Naive B cell (primary cell): ENCODE measurements around the gene CROCC. TPM values are rescaled to one million over a fixed set of nuclear protein-coding genes. Genes with fewer than 3 reads are reported as not detected.
A peak's percentile ranks its signal among the peaks of the same experiment; 100 is the strongest.

Source experiments
- ATAC-seq, 2 donors: fragments of 150-1000 bp; cut with Tn5 transposase; 2 replicates each; pipeline ENCODE4 v1.10.0; 2021; ENCODE audit warnings: low read depth in 2 of 2, mild to moderate bottlenecking in 2 of 2, moderate library complexity in 2 of 2
- DNase-seq: peaks from one replicate; pipeline ENCODE4 v3.0.0; 2022
- H3K27ac Mint-ChIP-seq, 6 donors: one replicate each; pipeline ENCODE4 v1.8.0; 2020 to 2022; ENCODE audit warnings: mild to moderate bottlenecking in 6 of 6, mixed read lengths in 6 of 6, moderate library complexity in 5 of 6, inconsistent platforms in 2 of 6
- H3K27me3 Mint-ChIP-seq, 3 donors: one replicate each; pipeline ENCODE4 v1.8.0; 2021 to 2022; ENCODE audit warnings: mixed read lengths in 3 of 3, mild to moderate bottlenecking in 1 of 3
- H3K36me3 Mint-ChIP-seq, 2 donors: one replicate each; pipeline ENCODE4 v1.8.0; 2020 to 2022; ENCODE audit warnings: mixed read lengths in 2 of 2, inconsistent platforms in 1 of 2, mild to moderate bottlenecking in 1 of 2
- H3K4me1 Mint-ChIP-seq, 3 donors: one replicate each; pipeline ENCODE4 v1.8.0; 2020 to 2022; ENCODE audit warnings: mixed read lengths in 3 of 3, inconsistent platforms in 1 of 3, mild to moderate bottlenecking in 1 of 3, moderate library complexity in 1 of 3
- H3K4me3 Mint-ChIP-seq, 8 donors: one replicate each; pipeline ENCODE4 v1.8.0; 2020 to 2022; ENCODE audit warnings: mild to moderate bottlenecking in 8 of 8, mixed read lengths in 8 of 8, moderate library complexity in 8 of 8, inconsistent platforms in 2 of 8
- H3K9me3 Mint-ChIP-seq, 7 donors: one replicate each; pipeline ENCODE4 v1.8.0; 2020 to 2022; ENCODE audit warnings: mixed read lengths in 7 of 7, mild to moderate bottlenecking in 5 of 7, inconsistent platforms in 2 of 7, moderate library complexity in 1 of 7
- polyA plus RNA-seq, 6 donors: library from polyadenylated mRNA; unstranded; fragments of 300-500 nt; fragmentation: Illumina TruSeq; gene quantifications; one replicate each; pipeline ENCODE4 v1.2.3, GENCODE V29; 2021; ENCODE audit warnings: low read depth in 6 of 6

CROCC gene
- polyA plus RNA-seq, 6 donors from 2014 or later: 1.4 to 4.0 (median 2.3) TPM

DNA sequence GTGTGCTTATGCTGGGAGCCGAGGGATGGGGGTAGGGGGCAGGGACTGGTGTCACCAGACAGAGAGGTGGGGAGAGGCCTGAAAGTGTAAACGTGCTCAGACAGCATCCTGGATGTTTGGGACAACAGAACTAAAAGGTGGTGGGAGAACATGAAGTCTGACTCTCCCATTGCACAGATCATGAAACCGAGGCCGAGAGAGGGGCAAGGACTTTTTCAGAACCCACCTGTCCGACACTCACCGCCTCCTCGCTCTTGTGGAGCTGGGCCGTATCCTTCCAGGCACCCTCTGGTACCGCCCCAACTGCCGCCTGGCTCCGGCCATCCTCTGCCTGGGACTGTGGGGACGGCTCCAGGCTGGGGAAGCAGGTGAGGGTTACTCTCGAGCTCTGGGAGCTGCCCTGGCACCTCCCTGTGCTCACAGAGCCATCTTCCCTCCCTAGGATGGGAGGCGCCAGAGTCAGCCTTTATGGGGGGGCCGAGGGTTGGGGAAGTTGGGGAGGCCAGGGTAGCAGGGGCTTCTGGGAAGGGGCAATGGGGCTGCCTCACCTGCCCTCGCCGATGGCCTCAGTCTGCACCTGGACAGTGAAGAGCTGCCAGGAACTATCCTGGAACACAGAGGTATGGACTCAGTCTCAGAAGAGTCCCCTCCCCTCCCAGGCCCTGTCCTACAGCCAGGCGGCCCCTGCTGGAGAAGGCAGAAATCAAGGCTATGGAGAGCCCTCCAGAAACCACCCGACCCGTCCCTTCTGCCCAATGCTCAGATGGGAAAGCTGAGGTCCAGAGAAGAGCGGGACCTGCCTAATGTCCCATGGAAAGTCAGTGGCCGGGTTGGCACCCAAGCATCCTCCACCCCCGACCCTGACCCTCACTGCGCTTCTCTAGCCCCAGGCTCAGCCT lies 83.0 kb downstream of the CROCC start:
- Mint-ChIP-seq H3K27me3 (no peaks in the 10 kb centered on the region), H3K9me3 (no peaks in the 10 kb centered on the region), H3K27ac (no peak overlapping the region), H3K4me3 (no peak overlapping the region), H3K36me3 (peaks cover 0 to 10% of the 10 kb centered on the region in 2 donors), H3K4me1 (peaks cover 2 to 7% (median 3%) of the 10 kb centered on the region in 3 donors)
- ATAC-seq (no peak), DNase-seq (no peak)

DNA sequence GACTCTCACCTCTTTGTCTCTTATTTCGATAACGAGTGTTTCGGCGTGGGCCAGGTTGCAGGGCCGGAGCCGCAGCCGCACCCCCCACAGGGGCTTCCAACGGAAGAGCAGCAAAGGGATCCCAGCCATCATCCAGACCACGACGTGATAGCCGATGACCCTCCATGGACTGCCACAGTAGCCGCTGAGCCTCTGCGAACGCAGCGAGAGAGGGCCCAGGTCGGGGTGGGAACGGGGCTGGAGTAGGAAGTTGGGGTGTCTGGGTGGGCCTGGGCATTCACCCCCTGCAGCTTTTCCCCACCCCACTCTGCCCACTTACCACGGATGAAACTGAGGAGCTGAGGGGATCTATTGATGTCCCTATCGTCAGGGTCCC lies 83.6 kb downstream of the CROCC start:
- DNase-seq (no peak), ATAC-seq (no peak)

DNA sequence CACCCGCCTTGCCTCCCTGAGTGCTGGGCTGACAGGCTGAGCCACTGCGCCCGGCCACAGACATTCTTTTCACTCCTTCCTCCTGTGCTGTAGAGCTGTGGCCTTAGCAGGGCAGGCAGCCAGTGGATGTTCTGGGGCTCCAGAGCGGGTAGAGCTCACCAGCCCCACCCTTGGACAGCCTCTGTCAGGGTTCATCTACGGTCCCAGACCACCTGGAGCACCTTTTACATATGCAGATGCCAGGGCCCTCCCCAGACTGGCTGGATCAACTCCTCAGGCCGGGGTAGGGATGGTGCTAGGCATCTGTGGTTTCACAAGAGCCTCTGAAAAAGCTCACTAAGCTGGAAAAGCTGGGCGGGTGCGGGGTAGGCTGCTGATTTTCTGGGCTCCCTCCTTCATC lies 85.4 kb downstream of the CROCC start:
- no peak overlapping the region for H3K4me3 Mint-ChIP-seq
- no peaks in the 10 kb centered on the region for H3K9me3 Mint-ChIP-seq
- ATAC-seq (no peak), DNase-seq (no peak)
- H3K4me1 Mint-ChIP-seq: peaks cover 17 to 25% (median 21%) of the 10 kb centered on the region in 3 donors
- peaks cover 0 to 6% of the 10 kb centered on the region in 2 donors for H3K36me3 Mint-ChIP-seq
- no peak overlapping the region for H3K27ac Mint-ChIP-seq
- no peaks in the 10 kb centered on the region for H3K27me3 Mint-ChIP-seq

More for the DNA sequence above, 83.6 kb downstream of the CROCC start:
- Mint-ChIP-seq H3K4me3 (no peak overlapping the region), H3K36me3 (peaks cover 0 to 6% of the 10 kb centered on the region in 2 donors), H3K9me3 (no peaks in the 10 kb centered on the region), H3K27ac (no peak overlapping the region), H3K4me1 (peaks cover 8 to 14% (median 10%) of the 10 kb centered on the region in 3 donors), H3K27me3 (no peaks in the 10 kb centered on the region)

DNA sequence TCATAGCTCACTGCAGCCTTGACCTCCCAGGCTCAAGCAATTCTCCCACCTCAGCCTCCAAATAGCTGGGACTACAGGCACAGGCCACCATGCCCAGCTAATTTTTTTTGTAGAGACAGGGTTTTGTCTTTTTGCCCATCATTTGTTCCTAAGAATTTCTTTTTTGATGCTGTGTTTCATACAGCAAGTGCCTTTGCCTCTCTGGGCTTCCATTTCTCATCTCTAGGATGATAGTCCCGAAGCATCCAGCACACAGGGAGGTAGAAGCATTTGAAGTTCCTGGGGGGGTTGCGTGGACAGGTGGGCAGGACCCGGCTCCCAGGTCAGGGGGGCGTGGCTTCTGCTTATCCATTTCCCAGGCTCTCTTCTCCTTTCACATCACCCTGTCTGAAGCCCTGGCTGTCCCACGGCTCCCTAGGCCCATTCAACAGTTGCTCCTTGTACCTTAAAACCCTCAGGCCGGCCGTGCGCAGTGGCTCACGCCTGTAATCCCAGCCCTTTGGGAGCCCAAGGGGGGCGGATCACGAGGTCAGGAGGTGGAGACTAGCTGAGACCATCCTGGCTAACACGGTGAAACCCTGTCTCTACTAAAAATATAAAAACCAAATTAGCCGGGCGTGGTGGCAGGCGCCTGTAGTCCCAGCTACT lies 86.6 kb downstream of the CROCC start:
- H3K27me3 Mint-ChIP-seq: no peaks in the 10 kb centered on the region
- no peaks in the 10 kb centered on the region for H3K9me3 Mint-ChIP-seq
- peak overlapping the region in 1 of 6 donors; percentile 81 for H3K27ac Mint-ChIP-seq
- peaks cover 23 to 31% (median 23%) of the 10 kb centered on the region in 3 donors for H3K4me1 Mint-ChIP-seq
- DNase-seq (no peak), ATAC-seq (no peak)
- H3K4me3 Mint-ChIP-seq: peak overlapping the region in 2 of 8 donors; percentile 22 to 25
- H3K36me3 Mint-ChIP-seq: peaks cover 0 to 6% of the 10 kb centered on the region in 2 donors

DNA sequence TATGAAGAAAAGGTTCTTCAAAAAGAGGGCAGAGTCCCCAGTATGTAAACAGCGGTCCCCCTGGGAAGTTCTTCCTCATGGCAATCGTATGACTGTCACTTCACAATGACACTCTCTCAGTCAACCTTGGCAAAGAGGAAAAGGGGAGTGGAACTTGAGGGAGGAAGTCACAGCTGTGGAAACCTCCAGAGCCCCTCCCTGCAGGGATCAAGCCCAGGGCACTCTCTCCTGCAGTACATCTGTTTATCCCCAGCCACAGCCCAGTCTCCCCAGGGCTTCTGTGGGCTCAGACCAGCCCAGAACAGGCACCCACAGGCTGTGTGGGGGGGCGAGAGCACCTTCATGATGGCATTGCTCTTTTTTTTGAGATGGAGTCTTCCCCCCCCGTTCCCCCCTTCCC lies 88.0 kb downstream of the CROCC start:
- H3K4me3 Mint-ChIP-seq: peak overlapping the region; percentile 39 to 93 (median 82)
- peak overlapping the region in 3 of 6 donors; percentile 6 to 75 (median 44) for H3K27ac Mint-ChIP-seq
- H3K4me1 Mint-ChIP-seq: peaks cover 23 to 31% (median 23%) of the 10 kb centered on the region in 3 donors
- DNase-seq (no peak), ATAC-seq (no peak)
- H3K36me3 Mint-ChIP-seq: no peaks in the 10 kb centered on the region
- H3K9me3 Mint-ChIP-seq: no peaks in the 10 kb centered on the region
- H3K27me3 Mint-ChIP-seq: no peaks in the 10 kb centered on the region

DNA sequence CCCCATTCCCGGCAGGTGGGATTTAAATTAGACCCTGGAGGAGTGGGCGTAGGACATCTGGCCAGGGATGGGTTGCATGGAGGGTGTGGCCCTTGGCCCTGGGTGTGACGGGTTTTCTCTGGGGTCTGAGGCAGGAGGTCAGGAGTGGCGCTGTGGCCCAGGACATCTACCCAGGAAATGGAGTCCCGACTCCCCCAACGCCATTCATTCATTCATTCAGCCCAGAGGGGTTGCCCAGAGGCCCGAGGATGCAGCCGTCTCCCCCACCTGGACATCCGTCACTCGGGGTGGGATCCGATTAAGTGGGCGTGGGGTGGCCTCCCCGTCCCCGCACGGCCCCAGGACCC lies 89.3 kb downstream of the CROCC start:
- H3K27ac Mint-ChIP-seq: peak overlapping the region in 4 of 6 donors; percentile 33 to 69 (median 56)
- no peaks in the 10 kb centered on the region for H3K9me3 Mint-ChIP-seq
- H3K4me3 Mint-ChIP-seq: peak overlapping the region; percentile 81 to 93 (median 86)
- no peaks in the 10 kb centered on the region for H3K27me3 Mint-ChIP-seq
- no peaks in the 10 kb centered on the region for H3K36me3 Mint-ChIP-seq
- peaks cover 23 to 31% (median 23%) of the 10 kb centered on the region in 3 donors for H3K4me1 Mint-ChIP-seq
- no peak for DNase-seq
- no peak for ATAC-seq

DNA sequence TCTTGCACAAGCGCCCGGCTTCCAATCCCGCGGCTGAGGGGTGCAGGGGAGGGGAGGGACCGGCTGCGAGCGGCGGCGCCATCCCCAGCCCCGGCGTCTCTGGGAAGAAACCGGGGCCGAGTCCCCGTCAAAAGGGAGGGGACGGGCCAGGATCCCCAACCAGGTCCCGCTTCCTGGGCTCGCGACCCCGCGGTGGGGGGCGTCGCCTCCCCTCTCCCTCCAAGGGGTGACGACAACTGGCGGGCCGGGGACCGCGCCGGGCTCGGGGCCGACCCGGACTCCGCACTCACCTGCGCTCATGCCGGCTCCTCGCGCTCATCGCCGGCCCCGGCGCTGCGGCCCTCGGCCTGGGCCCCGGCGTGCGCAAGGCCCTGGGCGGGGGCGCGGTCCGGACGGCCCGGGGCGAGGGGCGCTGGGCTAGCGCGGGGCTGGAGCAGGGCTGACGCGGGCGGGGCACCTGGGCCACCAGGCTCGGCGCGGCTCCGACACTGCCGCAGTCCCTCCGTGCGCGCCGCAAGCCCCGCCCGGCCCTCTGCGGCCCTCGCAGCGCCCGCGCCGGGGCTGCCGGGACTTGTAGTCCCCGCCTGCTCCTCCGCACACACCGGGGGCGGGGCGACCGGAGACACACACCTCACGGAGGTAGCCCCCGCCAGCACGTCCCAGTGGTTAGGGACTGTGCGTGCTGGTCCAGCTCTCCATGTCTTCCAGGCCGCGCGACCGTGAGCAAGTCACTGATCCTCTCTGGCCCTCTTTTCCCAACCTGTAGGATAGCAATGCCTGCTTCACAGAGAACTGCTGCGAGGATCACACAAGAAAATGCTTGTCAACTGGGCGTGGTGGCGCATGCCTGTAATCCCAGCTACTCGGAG lies 89.9 kb downstream of the CROCC start, which contains the start of gene ATP13A2:
TSS of gene ATP13A2 (minus strand) at position 490 of the 869 bp plus-strand sequence. CDS start at position 300, 190 bp downstream.
- Mint-ChIP-seq H3K9me3 (no peaks in the 10 kb centered on the region), H3K27me3 (no peaks in the 10 kb centered on the region), H3K27ac (peak within 1 kb of the TSS in 5 of 6 donors; percentile 33 to 69 (median 56)), H3K36me3 (no peaks in the 10 kb centered on the region), H3K4me3 (peak within 1 kb of the TSS; percentile 82 to 93 (median 86)), H3K4me1 (peaks cover 23 to 31% (median 23%) of the 10 kb centered on the region in 3 donors)
- peak; percentile 84 for DNase-seq
- peak; percentile 99 for ATAC-seq

DNA sequence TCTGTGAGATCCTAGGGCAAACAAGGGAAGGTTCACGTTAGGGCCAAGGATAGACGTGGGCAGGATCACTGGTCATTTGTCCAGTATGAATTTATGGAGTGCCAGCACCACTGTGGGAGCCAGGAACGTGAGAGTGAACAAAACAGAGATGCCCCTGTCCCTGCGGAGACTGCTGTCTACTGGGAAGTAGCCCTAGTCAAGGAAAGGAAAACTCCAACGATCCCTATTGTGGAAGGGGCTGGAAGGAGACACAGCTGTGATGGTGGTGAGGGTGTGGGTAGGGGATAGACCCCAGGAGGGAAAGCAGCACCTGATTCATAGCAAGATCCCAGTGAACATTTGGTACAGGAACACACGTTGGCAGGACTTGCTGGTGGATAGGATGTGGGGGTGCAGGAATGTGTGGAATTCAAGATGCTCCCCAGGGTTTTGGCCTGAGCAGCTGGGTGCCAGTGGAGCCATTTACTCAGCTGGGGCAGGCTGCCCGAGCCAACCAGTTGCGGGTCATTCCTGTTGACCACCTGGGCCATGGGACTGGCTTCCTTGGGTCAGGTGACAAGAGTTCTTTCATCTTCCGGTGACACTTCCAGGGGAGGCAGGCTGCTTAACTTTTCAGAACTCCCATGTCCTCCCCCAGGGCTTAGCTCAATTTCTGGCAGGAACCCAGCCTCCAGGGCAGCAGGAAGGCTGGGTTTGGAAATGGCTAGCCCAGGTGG lies 91.2 kb downstream of the CROCC start:
- Mint-ChIP-seq H3K36me3 (no peaks in the 10 kb centered on the region), H3K4me3 (peak overlapping the region in 4 of 8 donors; percentile 29 to 83 (median 65)), H3K27me3 (no peaks in the 10 kb centered on the region), H3K9me3 (no peaks in the 10 kb centered on the region), H3K27ac (no peak overlapping the region), H3K4me1 (peaks cover 23 to 31% (median 23%) of the 10 kb centered on the region in 3 donors)
- ATAC-seq: no peak
- no peak for DNase-seq

DNA sequence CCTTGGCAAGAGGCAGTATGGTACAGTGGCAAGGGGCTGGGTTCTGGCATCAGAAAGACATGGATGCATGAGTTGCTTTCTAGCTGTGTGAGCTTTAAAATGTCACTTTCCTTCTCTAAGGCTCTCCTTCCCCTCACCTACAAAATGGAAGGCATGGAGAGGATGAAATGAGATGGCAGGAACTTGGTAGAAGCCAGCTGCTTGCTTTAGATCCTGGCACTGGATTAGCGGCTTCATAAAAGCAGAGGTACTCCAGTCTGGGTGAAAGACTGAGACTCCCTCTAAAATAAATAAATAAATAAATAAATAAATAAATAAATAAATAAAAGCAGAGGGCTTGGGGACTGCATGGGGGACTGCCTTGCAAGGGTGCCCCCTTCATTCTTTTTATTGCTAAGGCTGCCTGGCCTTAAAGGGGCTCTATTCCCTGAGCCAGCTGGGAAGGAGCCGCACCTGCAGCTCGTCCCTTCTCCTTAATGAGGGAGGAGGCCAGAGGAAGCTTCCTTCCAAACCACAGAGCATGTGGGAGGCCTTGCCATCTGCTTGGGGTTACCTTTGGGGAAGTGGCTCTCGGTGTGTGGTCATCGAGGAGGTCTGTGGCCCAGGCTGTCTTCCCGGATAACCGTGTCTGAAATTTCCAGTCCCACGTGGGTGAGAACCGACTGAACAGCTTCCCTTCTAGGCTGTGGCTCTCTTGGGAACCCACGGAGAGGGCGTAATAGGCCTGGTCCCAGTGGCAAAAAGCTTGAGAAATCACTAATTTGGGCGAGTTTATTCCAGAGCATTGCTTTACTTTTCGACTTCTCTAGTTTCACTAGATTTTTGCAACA lies 92.0 kb downstream of the CROCC start:
- peak overlapping the region in 2 of 8 donors; percentile 25 to 72 for H3K4me3 Mint-ChIP-seq
- H3K4me1 Mint-ChIP-seq: peaks cover 23 to 31% (median 24%) of the 10 kb centered on the region in 3 donors
- DNase-seq (no peak), ATAC-seq (no peak)
- H3K9me3 Mint-ChIP-seq: no peaks in the 10 kb centered on the region
- H3K36me3 Mint-ChIP-seq: no peaks in the 10 kb centered on the region
- H3K27ac Mint-ChIP-seq: no peak overlapping the region
- H3K27me3 Mint-ChIP-seq: no peaks in the 10 kb centered on the region

DNA sequence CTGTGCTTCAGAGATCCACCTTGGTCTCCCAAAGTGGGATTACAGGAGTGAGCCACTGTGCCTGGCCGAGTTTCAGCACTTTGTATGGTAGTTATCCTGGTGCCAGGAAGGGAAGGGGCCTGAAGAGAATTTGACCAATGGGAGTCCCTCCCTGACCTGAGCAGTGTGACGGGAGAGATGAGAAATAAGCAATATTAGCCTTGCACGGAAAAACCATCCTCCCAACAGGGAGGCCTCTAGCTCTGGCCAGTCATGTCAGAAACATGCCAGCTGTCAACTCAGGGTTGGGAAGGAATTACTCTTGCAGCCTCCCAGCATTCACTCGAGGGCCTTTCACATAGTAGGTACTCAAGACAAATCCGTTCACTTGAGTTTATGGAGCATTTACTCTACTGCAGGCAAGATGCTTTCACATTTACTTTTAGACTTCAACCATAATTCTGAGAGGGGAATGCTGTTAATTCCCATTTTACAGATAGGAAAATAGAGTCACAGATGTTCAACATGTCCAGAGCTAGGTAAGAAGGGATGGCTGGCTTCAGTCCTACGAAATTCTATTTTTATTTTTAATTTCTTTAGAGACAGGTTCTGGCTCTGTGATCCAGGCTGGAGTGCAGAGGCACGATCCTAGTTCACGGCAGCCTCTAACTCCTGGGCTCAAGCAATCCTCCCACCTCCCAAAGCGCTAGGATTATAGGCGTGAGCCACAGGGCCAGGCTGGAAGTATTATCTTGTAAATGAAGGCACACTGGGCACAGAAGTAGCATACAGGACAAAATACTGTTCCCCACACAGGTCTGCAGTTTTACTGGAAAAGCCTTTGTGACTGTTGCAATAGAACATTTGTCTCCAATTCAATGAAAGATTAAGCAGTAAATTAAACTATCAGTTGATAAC lies 93.2 kb downstream of the CROCC start:
- peak overlapping the region in 1 of 6 donors; percentile 27 for H3K27ac Mint-ChIP-seq

DNA sequence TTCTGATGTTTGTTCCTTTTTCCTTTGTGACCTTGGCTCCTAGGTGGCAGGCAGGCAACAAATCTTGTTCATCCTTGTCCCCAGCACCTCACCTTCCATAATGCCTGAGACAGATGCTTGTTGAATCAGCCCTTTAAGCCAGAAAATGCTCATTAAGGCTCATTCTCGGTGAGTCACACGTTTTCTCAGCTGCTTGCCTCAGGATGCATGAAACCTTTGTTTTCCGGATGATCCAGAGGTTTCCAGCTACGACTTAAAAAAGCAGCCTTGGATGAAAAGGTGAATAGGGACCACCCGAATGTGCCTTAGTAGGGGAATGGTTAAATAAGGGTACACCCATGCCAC lies 94.6 kb downstream of the CROCC start:
- no peak overlapping the region for H3K4me3 Mint-ChIP-seq
- no peak for DNase-seq
- no peaks in the 10 kb centered on the region for H3K27me3 Mint-ChIP-seq
- no peak for ATAC-seq
- peak overlapping the region in 1 of 6 donors; percentile 64 for H3K27ac Mint-ChIP-seq
- H3K36me3 Mint-ChIP-seq: no peaks in the 10 kb centered on the region
- H3K9me3 Mint-ChIP-seq: no peaks in the 10 kb centered on the region
- H3K4me1 Mint-ChIP-seq: peaks cover 15 to 20% (median 19%) of the 10 kb centered on the region in 3 donors

More for the DNA sequence above, 93.2 kb downstream of the CROCC start:
- no peaks in the 10 kb centered on the region for H3K27me3 Mint-ChIP-seq
- peak overlapping the region in 1 of 8 donors; percentile 72 for H3K4me3 Mint-ChIP-seq
- H3K9me3 Mint-ChIP-seq: no peaks in the 10 kb centered on the region
- peaks cover 28 to 32% (median 30%) of the 10 kb centered on the region in 3 donors for H3K4me1 Mint-ChIP-seq
- ATAC-seq: no peak
- H3K36me3 Mint-ChIP-seq: no peaks in the 10 kb centered on the region
- no peak for DNase-seq
